HL-60 (cell line): ENCODE results near the gene CXXC5.

ENCODE experiments used
- DNase-seq, 2 experiments: peaks; one replicate each; pipeline ENCODE4 v3.0.0-alpha.2; 2010 to 2020; ENCODE audit warnings: low read depth in 1 of 2, low spot score in 1 of 2
- H3K27ac ChIP-seq: fragments of 250-450 bp; sonication (Bioruptor Pico); replicated peaks from 2 replicates; pipeline ENCODE4 v1.5.1; 2020; ENCODE audit warnings: mild to moderate bottlenecking, moderate library complexity
- H3K27me3 ChIP-seq: fragments of 250-450 bp; sonication (Bioruptor Pico); 2 replicates; pipeline ENCODE4 v1.5.1; 2021; ENCODE audit warnings: mild to moderate bottlenecking, moderate library complexity; ENCODE audit not compliant: insufficient read depth, poor library complexity, severe bottlenecking
- H3K4me3 ChIP-seq: replicated peaks from 2 replicates; pipeline ENCODE4 v1.5.1; 2011; ENCODE audit warnings: mild to moderate bottlenecking, control low read depth, low read length; ENCODE audit not compliant: insufficient read depth
- CTCF ChIP-seq: IDR thresholded peaks from one replicate; pipeline ENCODE4 v1.5.1; 2011; ENCODE audit warnings: low read length, control low read depth, inconsistent platforms; ENCODE audit not compliant: insufficient read depth
- GABPA ChIP-seq: IDR thresholded peaks from 2 replicates; pipeline ENCODE4 v1.6.1; 2012; ENCODE audit warnings: low read depth
- POLR2AphosphoS5 ChIP-seq: IDR thresholded peaks from 2 replicates; pipeline ENCODE4 v1.6.1; 2012; ENCODE audit warnings: low read depth
- SPI1 ChIP-seq: IDR thresholded peaks from 2 replicates; pipeline ENCODE4 v1.6.1; 2012; ENCODE audit warnings: low read depth, mild to moderate bottlenecking, borderline replicate concordance
- TF ChIP-seq, protein P1 (sequence below): IDR thresholded peaks from 2 replicates; pipeline ENCODE4 v1.6.1; 2012; ENCODE audit warnings: low read depth; ENCODE audit not compliant: insufficient replicate concordance

The CXXC5 gene

DNA sequence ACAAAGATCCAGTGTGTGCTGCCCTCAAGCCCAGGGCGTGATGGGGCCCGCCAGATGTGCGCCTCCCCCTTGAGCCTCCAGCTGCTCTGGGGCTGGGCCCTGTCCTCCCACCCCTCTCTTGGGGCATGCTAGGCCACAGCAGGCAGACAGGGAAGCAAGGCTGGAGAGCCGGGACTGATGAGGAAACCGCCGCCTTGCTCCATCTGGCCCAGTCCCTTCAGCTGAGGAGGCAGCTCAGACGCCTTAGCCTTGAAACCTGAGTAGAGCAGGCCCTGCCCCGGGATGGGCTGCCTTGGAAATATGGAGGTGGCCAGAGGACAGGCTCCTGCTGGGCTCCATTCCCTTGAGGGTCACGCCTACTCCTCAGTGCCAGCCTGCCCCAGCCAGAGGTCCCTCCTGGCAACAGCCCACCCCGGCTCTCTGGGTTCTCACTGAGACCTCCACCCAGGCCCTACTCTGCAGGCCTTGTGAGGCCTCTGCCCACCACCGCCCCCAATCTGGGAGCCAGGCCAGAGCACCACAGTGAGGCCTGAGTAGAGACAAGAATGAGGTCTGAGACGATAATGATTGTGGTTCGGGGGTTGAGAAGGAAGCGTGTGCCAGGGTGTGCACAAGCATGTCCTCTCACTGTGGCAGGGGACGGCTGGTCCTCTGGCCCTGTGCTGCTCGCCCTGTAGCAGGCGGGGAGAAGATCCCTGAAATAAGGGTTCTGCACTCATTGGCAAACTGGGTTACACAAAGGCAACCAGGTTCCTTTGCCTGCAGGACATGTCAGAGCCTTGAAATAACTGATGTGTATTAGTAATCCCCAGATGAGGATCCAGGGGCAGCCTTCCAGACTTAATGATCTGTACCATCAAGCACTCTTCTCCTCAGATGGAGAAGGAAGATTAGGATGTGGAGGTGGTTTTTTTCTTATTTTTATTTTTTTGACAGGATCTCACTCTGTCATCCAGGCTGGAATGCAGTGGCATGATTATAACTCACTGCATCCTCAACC lies 30.9 kb downstream of the CXXC5 start:
- no peak for TF ChIP-seq CTCF
- TF ChIP-seq GABPA: no peak
- TF ChIP-seq POLR2AphosphoS5: no peak
- TF ChIP-seq, protein P1, sequence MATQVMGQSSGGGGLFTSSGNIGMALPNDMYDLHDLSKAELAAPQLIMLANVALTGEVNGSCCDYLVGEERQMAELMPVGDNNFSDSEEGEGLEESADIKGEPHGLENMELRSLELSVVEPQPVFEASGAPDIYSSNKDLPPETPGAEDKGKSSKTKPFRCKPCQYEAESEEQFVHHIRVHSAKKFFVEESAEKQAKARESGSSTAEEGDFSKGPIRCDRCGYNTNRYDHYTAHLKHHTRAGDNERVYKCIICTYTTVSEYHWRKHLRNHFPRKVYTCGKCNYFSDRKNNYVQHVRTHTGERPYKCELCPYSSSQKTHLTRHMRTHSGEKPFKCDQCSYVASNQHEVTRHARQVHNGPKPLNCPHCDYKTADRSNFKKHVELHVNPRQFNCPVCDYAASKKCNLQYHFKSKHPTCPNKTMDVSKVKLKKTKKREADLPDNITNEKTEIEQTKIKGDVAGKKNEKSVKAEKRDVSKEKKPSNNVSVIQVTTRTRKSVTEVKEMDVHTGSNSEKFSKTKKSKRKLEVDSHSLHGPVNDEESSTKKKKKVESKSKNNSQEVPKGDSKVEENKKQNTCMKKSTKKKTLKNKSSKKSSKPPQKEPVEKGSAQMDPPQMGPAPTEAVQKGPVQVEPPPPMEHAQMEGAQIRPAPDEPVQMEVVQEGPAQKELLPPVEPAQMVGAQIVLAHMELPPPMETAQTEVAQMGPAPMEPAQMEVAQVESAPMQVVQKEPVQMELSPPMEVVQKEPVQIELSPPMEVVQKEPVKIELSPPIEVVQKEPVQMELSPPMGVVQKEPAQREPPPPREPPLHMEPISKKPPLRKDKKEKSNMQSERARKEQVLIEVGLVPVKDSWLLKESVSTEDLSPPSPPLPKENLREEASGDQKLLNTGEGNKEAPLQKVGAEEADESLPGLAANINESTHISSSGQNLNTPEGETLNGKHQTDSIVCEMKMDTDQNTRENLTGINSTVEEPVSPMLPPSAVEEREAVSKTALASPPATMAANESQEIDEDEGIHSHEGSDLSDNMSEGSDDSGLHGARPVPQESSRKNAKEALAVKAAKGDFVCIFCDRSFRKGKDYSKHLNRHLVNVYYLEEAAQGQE: no peak
- TF ChIP-seq SPI1: no peak
- H3K27ac ChIP-seq: no peak overlapping the region
- no peak for DNase-seq
- no peaks in the 10 kb centered on the region for H3K27me3 ChIP-seq
- no peak overlapping the region for H3K4me3 ChIP-seq

DNA sequence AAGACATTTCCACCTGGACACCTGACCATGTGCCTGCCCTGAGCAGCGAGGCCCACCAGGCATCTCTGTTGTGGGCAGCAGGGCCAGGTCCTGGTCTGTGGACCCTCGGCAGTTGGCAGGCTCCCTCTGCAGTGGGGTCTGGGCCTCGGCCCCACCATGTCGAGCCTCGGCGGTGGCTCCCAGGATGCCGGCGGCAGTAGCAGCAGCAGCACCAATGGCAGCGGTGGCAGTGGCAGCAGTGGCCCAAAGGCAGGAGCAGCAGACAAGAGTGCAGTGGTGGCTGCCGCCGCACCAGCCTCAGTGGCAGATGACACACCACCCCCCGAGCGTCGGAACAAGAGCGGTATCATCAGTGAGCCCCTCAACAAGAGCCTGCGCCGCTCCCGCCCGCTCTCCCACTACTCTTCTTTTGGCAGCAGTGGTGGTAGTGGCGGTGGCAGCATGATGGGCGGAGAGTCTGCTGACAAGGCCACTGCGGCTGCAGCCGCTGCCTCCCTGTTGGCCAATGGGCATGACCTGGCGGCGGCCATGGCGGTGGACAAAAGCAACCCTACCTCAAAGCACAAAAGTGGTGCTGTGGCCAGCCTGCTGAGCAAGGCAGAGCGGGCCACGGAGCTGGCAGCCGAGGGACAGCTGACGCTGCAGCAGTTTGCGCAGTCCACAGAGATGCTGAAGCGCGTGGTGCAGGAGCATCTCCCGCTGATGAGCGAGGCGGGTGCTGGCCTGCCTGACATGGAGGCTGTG lies 32.4 kb downstream of the CXXC5 start:
- Histone ChIP-seq H3K4me3 (no peak overlapping the region), H3K27ac (no peak overlapping the region), H3K27me3 (no peaks in the 10 kb centered on the region)
- DNase-seq: no peak
- no peak for TF ChIP-seq SPI1
- TF ChIP-seq GABPA: no peak
- TF ChIP-seq POLR2AphosphoS5: no peak
- TF ChIP-seq, protein P1: no peak
- no peak for TF ChIP-seq CTCF

DNA sequence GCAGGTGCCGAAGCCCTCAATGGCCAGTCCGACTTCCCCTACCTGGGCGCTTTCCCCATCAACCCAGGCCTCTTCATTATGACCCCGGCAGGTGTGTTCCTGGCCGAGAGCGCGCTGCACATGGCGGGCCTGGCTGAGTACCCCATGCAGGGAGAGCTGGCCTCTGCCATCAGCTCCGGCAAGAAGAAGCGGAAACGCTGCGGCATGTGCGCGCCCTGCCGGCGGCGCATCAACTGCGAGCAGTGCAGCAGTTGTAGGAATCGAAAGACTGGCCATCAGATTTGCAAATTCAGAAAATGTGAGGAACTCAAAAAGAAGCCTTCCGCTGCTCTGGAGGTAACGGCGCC lies 32.9 kb downstream of the CXXC5 start:
- Histone ChIP-seq H3K4me3 (no peak overlapping the region), H3K27ac (no peak overlapping the region), H3K27me3 (no peaks in the 10 kb centered on the region)
- TF ChIP-seq, protein P1: no peak
- TF ChIP-seq CTCF (no peak), SPI1 (no peak), GABPA (no peak), POLR2AphosphoS5 (no peak)
- no peak for DNase-seq
